EL (cell line): ENCODE results near the gene PCGF5.
"Not testable (repeated sequence)": the region's sequence is repeated elsewhere in the genome, so short reads cannot be mapped to it uniquely, and the experiment has no call there.

Experiments
- DNase-seq: peaks from one replicate; pipeline ENCODE4 v3.0.0-alpha.2; 2016

Gene PCGF5

DNA sequence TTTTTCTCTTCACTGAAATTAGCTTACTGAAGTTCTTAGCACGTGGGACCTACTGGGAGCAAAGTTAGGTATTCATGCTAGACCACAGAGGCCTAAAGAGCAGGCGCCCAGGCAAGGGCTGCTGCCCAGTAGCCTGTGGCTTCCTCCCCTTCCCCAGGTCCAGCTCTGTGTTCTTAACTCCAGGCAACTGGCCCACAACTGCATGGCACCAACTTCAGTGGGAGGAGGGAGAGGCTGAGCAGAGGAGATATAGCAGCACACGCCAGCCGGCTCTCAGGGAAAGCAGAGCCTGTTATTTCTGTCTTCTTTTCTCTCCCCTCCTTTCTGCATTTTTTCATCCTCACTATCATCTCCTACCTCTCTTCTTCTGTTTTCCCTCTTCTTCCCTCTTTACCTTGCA lies 67.4 kb downstream of the PCGF5 start:
- no peak for DNase-seq

DNA sequence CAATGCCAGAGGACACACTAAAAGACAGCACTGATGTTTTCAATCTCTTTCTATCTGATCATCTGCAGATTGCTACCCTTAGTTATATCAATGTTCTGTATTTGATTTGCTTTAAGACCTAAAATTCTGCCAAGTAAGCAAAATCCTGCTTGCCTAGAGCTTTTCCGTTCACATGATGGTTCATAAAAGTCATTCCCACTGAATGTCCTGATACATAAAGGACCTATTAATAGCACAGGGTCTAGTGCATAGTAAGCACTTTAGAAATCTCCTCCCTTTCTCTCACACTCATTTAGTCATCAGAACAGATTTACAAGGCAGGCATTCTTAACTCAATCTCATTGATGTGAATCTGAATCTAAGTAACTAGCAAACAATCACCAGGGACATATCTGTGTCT lies 68.8 kb downstream of the PCGF5 start:
- no peak for DNase-seq

DNA sequence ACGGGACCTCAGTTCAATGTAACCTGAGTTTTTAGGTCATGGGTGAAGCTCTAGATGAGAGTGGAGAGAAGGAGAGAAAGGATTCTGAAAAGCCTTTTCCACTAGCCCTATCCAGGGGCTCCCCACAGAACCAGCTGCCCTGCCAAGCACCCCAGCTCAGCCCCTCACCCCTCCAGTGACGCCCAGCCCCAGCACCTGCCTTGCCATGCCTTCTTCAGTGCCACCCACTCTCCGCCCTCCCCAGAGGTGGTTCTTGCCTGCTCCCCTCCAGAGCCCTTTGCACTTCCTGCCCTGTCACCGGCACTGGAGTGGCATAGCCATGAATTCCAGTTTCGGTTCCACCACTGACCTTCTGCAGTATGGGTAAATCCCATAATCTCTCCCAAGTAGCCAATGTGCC lies 70.1 kb downstream of the PCGF5 start:
- DNase-seq = no peak

DNA sequence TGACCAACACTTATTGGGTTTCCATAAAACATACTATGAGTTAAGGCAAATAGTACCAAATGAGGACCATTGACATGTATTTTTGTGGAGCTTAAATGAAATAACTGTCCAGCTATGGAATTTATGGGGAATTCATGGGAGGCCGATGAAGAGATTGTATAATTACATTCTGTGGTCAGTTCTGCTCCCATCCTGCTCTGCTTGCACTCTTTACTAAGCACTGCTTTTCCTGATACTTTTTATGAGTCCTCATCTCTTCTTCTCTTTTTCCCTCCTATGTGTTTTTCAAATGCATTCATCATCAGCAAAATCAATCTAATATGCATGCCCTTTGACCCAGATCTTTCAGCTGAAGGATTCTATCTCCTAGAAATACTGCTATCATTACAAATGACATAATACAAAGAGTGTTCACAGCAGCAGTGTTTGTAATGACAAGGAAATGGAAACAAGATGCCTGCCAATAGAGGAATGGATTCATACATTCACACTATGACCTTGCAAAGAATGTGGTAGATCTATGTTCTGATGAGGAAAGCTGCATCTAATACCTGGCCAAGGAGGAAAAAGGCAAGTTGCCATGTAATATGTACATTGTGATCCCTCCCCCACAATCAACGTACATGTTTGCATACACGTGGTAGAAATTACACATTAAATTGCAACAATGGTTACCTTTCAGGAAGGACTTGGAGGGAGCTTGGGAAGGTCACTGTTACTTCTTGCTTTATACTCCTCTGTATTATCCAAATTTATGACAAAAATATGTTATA lies 73.9 kb downstream of the PCGF5 start:
- DNase-seq = no peak

DNA sequence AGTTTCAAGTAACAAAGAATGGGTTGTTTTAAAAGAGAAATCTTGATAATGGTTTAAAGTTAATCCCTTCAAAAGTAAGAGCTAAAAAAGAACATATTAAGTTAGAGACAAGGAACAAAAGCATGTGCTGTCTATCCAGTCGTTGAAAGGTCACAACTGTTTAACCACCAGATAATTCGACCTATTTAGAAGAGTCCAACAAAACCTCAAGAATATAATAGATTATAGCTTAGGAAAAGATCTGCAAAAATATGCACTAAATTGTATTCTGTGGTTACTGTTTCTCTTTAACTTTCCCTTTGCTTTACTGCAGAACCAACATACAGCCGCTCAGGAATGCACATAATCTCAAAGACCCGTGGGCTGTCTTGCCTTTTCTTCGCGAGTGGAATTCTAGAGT lies 74.9 kb downstream of the PCGF5 start:
- DNase-seq = no peak

DNA sequence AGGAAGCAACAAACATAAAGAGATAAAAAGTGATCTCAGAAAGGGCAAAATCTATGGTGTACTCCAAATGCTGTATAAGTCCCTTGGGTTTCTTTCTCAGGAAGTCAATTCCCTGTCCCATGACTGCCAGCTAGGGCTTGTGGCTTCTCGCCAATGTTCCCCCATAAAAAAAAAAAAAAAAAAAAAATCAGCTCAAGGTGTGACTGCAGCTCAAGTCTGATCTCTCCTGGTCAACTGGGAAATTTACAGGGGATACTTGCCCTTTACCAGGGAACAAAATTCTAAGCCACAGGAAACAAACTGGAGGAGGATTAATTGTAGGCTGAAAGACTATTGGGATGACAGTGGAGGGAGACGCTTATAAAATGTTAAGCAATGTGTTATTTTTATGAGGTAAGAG lies 76.0 kb downstream of the PCGF5 start:
- peak; percentile 43 for DNase-seq

DNA sequence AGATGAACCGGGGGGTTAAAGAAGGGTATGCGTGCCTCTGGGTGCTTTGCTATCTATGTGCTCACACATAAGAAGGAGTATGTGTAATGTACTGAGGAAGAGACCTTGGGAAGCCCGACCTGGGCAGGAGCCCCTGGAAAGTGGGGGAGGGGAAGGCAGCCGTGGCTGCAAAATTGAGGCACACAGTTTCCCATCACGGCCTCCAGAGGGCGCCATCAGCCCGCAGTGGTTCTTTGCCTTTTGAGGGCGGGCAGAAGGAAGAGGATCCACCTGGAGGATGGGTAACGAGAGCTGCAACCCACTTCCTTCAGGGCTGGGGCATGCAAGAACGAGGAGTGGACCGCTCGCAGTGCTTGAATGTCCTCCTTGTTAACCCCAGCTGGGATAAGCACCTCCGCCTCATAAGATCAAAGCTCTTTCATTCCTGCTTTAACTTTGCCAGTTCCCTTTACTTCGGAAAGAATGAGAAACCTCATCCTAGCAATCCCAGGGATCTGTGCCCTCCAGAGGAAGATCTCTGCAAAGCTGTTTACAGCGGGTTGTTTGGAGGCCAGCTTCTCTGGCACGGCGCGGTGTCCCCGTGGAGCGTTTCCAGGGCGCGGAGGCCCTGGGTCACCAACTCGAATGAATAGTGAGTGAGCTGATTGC lies 77.9 kb downstream of the PCGF5 start:
- peak; percentile 83 for DNase-seq

DNA sequence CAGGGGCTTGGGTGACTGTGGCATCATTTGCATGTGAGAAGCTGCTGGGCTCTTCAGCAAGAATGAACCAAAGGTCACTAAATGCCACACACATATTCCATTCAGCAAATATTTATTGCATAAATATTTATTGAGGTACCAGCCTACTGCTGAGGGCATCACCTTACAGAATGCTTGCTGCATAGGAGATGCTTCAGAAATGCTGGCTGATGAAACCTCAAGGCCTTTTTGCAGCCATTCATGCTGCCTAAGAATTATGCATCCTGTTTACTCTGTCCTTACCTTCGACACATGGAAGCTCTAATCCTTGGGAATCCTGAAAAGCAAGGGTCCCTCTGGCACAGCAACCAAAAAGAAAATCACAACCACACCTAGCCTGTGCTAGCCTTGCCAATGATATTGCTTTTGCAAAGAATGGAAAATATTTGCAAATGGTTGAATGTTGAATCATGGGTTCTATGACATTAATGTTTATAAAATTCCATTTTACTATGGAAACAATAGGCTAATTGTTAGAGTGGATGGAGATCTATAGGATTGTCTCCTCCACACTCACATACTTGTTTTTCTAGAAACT lies 79.6 kb downstream of the PCGF5 start:
- DNase-seq = no peak

DNA sequence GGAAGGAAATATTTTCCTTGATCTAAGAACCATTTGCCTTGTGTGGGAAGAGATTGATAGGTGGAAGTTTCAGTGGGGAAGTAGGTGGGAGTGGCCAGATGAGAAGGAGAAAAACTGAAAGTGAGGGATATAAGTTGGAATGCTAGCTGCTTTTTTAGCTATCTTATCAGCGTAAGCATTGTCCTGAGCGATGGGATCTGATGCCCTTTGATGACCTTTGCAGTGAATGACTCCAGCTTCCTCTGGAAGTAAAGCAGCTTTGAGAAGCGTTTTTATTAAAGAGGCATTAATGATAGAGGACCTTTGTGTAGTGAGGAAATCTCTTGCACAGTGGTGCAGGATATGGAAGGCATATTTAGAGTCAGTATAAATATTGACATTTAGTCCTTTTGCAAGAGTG lies 82.5 kb downstream of the PCGF5 start:
- DNase-seq = not testable (repeated sequence)

DNA sequence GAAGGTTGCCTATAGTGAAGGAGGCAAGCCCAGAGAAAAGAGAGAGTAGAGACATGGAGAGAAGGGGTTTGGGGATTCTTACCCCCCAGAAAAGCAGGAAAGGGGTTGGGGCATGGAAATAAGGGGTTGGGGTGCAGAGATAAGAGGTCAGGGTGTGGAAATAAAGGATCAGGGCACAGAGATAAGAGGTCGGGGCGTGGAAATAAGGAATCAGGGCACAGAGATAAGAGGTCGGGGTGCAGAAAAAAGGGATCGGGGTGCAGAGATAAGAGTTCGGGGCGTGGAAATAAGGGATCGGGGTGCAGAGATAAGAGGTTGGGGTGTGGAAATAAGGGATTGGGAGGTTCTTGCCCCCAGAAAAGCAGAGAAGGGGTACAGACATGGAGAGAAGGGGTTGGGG lies 85.5 kb downstream of the PCGF5 start:
- DNase-seq = not testable (repeated sequence)

DNA sequence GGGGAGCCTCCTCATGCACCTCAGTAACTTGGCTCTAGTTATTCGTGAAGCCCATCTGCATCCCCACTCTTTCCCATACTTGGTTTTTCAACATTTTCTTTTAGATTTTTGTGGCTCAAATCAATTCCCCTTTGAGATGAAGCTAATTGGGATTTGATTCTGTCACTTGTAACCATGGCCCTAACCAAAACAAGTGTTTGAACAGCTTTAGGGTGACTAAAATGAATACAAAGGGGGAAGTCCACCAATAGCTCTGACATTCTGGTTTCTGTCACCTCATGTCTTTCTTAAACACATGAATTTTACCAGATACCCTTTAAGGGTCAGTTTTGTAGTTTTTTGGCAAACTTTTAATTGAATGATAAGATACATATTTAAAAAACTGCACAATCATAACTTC lies 87.0 kb downstream of the PCGF5 start:
- DNase-seq = no peak

DNA sequence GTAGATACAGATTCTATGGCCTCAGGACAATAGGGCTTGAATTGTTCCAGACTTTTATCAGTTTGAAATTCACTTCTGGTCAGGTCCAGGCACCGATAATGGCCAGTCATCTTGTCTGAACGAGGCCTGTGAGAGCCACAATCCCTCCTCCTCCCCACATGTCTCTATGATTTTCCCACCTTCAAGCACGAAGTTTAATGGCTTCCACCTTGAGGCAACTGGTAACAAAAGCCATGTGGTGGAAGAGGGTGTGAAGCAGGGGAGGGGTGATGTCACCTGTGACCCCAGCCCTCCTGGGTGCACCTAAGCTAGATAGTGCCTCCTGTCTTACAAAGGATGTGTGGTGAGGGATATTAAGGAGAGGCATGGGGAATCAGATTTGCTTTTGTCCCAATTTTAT lies 89.2 kb downstream of the PCGF5 start:
- no peak for DNase-seq

DNA sequence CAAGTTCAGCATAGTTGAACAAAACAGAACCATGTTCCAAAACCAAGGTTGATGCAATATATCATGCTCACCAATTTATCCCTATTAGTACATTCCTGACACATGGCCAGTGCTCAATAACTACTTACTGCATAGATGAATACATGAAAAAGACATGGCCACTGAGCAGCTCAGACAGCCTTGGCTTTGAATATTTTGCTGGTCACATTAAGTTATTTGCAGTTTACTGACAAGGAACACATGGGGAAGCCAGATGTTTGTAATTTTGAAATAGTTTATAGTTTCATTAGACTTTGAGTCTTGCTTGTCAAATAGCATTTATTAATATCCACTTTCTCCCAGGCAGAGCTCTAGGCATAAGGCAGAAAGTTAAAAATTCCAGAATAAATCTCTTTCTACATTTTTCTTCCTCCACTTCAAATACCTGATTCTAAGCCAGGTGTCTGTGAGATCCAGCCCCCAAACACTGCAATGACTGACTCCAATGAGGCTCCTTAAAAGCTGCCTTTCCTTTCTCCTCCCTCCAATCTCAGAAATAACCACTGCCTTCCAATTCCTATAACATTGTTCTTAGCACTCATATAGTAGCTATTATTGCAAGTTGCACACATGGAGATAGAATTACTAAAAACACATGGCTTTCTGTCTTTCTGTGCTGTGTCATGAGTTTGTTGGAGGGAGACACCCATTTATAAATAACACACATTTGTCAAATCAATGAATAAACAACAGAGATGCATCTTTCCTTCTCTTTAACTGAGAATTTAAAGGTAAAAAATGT lies 91.3 kb downstream of the PCGF5 start:
- no peak for DNase-seq

DNA sequence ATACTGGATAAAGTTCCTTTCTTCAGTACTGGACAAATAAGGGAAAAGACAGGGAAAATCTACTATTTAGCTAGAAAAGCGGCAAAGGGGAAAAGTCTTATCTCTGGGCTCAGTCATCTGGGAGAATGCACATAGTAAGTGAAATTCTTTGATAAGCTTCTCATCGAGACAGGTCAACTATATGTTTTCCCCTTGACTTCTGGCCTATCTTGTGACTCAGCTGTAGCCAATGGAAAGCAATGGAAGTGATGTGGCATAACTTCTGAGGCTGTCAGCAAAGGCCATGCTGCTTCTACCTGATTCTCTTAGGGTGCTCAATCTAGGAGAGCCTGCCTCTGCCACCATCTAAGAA lies 91.9 kb downstream of the PCGF5 start:
- no peak for DNase-seq

DNA sequence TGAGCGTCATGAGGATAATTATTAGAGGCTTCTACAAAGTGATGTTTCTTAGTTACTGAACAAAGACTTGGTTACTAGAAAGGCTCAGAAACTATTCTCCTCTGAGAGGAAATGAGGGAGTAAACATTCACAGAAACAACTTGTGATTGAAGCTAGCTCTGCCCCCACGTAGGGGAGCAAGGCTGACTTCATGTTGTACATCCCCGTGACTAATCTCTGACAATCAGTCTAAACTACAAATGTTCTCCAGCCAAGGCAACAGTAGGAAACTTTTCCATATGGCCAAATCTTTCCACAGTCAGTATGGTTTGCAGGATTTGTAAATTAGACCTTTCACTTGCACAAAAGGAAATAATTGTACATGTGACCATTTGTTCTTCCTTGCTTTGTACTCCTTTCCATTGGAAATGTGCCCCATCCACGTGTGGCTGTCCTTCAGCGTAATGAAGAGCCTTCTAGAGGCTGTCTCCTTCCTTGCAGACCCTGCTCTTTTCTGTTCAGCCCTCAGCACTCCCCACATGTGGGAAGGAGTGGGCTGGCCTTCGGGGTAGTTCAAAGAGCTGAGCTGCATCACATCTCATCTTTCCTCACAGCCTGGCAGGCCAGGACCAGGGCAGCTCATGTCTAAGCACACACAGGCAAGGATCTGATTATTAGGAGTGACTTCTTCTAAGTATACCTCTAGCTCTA lies 93.5 kb downstream of the PCGF5 start:
- peak; percentile 62 for DNase-seq

DNA sequence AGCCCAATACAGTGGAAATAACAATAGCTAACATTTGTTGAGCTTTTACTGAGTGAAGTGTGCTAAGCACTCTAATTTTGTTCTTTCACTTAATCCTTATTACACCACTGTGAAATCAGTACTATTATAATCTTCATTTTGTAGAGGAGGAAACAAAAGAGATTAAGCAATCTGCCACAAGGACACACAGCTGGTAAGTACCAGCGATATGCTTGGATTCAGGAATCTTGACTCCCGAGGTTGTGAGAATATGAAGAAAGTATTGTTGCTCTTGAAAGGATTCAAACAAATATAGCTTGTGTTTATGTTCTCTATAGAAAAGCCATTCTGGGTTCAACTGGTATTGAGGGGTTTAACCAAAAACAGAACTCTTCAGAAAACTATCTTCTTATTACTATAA lies 96.0 kb downstream of the PCGF5 start:
- DNase-seq = no peak

DNA sequence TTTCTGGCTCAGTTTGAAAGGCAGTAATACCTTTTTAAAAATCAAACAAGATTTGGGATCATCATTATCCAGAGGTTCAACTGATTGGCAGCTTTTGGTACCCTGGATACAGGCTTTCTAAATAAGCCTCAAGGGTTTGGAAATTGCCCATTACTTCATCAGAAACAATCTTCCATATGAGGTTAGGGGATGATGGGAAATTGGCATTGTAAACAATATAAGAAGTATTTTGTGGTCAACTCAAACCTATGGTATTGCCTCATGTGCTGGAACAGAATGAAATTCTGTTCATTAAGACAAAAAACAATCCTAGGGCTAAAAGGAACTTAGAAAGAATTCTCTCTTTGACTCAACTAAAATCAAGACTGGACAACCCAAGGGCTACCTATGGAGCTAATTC lies 97.1 kb downstream of the PCGF5 start:
- no peak for DNase-seq

DNA sequence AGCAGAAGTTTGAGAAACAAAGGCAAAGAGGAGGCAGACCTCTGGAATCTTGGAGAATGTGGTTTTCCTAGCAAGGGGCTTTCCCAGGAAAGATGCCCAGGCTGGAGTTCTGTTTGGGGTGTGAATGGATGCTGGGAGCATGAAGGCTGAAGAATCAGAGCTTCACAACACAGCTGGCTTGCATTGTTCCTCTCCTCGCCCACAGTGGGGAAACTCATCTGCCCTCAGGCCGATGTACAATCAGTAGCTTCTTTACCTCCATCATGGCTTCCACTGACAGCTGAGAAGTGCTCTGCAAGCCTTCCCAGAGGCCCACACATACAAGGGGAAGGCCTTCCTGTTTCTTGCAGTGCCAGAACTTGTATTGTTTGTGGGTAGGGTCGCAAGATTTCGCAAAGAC lies 98.9 kb downstream of the PCGF5 start:
- peak; percentile 27 for DNase-seq

DNA sequence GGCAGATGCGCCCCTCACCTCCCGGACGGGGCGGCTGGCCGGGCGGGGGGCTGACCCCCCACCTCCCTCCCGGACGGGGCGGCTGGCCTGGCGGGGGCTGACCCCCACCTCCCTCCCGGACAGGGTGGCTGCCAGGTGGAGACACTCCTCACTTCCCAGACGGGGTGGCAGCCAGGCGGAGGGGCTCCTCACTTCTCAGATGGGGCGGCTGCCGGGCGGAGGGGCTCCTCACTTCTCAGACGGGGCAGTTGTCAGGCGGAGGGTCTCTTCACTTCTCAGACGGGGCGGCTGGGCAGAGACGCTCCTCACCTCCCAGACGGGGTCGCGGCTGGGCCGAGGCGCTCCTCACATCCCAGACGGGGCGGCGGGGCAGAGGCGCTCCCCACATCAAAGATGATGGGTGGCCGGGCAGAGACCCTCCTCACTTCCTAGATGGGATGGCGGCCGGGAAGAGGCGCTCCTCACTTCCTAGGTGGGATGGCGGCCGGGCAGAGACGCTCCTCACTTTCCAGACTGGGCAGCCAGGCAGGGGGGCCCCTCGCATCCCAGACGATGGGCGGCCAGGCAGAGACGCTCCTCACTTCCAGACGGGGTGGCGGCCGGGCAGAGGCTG lies 102.9 kb downstream of the PCGF5 start:
- DNase-seq = not testable (repeated sequence)

DNA sequence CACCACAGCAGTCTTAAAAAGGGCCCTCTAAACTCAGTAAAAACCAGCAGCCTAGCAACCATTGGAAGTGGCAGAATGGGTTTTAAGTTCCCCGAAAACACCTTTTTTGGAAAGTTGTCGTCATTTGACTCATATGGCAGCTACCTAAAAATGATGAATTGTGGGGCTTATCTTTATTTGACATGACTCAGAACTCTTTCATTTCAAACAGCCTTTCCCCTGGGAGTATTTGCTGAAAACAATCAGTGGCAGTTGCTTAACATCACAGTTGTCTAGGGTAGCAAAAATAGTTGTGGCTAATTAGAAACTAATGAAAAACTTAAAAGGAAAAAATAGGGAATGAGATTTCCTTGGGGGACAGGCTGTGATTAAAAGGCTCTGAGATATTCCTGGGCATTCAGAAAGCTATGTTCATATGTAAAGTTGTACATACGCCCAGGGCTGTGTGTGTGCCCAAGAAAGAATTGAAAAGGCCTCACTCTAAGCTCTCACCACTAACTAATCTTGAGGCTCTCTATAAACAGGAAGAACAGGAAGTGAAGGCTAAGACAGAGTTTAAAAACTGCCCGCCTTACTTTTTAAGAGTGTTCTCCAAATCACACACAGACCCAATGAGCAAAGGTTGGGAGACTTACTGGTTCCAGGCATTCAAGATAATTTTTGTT lies 108.0 kb downstream of the PCGF5 start:
- no peak for DNase-seq
